ENCODE measurements around the gene SPINK4. TPM values are rescaled to one million over a fixed set of nuclear protein-coding genes. Genes with fewer than 3 reads are reported as not detected.

SPINK4 gene, protein sequence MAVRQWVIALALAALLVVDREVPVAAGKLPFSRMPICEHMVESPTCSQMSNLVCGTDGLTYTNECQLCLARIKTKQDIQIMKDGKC
- not detected for total RNA-seq

DNA sequence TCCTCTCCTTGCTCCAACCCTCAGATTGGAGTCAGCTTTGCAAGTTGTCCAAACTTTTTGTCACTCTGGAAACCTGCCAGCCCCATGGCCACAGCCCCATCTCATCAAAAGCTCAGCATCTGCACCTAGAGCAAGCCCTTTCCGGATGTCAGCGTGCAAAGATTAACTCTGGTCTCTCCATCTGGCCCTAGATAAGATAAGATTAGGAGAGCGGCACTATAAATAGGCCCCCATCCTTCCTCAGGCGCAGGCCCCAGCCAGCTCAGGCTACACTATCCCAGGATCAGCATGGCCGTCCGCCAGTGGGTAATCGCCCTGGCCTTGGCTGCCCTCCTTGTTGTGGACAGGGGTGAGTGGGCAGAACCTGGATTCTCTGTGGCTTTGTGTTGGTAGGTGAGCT is at the start of gene SPINK4:
Gene SPINK4 (plus strand): TSS at position 247 of the 400 bp plus-strand sequence. CDS start 42 bp downstream, at position 289.
- Mint-ChIP-seq H3K9me3 (no peaks in the 10 kb centered on the region), H3K4me1 (ENCODE audit: low read depth) (no peaks in the 10 kb centered on the region), H3K27me3 (no peaks in the 10 kb centered on the region), H3K27ac (no peak within 1 kb of the TSS), H3K4me3 (no peak within 1 kb of the TSS), H3K36me3 (ENCODE audit: low read depth) (no peaks in the 10 kb centered on the region)
- ATAC-seq (peak; percentile 30), DNase-seq (no peak)
- CTCF ChIA-PET: interaction anchor here (0.6 to 3.2 kb wide), 2 partner anchors 14 to 84 kb away, joined by 4 to 14 read pairs; no protein-coding TSS in a partner anchor
- POLR2A ChIA-PET: interaction anchor here (1.0 to 1.5 kb wide), 2 partner anchors 9 to 14 kb away, joined by 3 to 4 read pairs; no protein-coding TSS in a partner anchor
- intact Hi-C loops (cut with micrococcal nuclease): no loop called here
- TF ChIP-seq, protein P1, sequence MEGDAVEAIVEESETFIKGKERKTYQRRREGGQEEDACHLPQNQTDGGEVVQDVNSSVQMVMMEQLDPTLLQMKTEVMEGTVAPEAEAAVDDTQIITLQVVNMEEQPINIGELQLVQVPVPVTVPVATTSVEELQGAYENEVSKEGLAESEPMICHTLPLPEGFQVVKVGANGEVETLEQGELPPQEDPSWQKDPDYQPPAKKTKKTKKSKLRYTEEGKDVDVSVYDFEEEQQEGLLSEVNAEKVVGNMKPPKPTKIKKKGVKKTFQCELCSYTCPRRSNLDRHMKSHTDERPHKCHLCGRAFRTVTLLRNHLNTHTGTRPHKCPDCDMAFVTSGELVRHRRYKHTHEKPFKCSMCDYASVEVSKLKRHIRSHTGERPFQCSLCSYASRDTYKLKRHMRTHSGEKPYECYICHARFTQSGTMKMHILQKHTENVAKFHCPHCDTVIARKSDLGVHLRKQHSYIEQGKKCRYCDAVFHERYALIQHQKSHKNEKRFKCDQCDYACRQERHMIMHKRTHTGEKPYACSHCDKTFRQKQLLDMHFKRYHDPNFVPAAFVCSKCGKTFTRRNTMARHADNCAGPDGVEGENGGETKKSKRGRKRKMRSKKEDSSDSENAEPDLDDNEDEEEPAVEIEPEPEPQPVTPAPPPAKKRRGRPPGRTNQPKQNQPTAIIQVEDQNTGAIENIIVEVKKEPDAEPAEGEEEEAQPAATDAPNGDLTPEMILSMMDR (IDR thresholded peaks at IDR 0.05): no peak

DNA sequence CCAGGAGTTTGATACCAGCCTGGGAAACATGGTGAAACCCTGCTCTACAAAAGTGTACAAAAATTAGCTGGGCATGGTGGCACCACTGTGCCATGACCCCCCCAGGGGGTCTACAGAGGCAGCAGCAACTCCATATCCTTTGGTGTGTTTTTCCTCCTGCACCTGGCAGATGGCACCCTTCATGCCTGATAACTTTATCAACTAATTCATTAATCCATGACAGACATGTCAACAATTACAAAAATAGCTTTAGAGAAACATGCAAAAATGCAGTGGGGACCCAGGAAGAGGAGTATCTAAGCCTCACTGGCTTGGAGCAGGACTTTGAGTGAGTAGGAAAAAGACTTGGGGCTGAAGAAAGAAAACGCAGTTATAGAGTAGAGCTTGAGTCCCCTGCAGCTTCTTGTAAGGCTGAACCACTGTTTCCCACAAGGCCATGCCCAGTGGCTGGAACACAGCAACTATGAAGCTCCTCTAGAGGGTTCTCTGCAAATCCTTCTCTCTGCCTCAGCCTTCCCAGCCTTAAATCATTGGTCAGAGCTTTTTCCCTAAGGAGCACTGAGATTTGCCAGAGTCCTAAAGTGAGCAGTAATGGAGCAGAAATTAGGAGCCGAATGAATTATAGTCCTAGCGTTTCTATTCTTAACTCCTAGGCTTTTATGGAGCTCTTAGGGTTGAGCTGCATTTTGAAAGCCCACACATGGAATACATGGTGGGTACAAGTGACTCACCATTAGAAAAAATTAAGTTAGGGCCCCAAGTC is 47.3 kb upstream of the SPINK4 start:
- ATAC-seq (no peak), DNase-seq (no peak)
- CTCF ChIA-PET: interaction anchor here (1.3 kb wide), 1 partner anchor 8 kb away, joined by 5 read pairs; no protein-coding TSS in a partner anchor
- Mint-ChIP-seq H3K27ac (no peak overlapping the region), H3K36me3 (ENCODE audit: low read depth) (no peaks in the 10 kb centered on the region), H3K27me3 (no peaks in the 10 kb centered on the region), H3K9me3 (no peaks in the 10 kb centered on the region), H3K4me1 (ENCODE audit: low read depth) (no peaks in the 10 kb centered on the region), H3K4me3 (no peak overlapping the region)
- intact Hi-C loops (cut with micrococcal nuclease): no loop called here
- POLR2A ChIA-PET: interaction anchor here (0.6 to 1.4 kb wide), 2 partner anchors 11 to 116 kb away, joined by 3 read pairs; partner anchors contain the start of gene SMU1
- TF ChIP-seq, protein P1 (IDR thresholded peaks at IDR 0.05): no peak

DNA sequence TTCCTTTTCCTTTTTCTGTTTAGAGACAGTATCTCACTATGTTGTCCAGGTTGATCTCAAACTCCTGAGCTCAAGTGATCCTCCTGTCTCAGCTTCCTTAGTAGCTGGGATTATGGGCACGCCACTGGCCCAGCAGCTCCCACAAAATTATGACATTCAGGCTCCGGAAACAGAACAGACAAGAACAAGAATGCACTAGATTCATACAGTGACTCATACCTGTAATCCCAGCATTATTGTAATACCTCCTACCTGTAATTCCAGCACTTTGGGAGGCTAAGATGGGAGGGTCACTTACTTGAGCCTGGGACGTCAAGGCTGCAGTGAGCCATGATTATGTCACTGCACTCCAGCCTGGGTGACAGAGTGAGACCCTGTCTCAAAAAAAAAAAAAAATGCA is 46.1 kb upstream of the SPINK4 start:
- CTCF ChIA-PET: no interaction called here
- intact Hi-C loops (cut with micrococcal nuclease): no loop called here
- Mint-ChIP-seq H3K27ac (no peak overlapping the region), H3K4me3 (no peak overlapping the region), H3K4me1 (ENCODE audit: low read depth) (no peaks in the 10 kb centered on the region), H3K27me3 (no peaks in the 10 kb centered on the region), H3K36me3 (ENCODE audit: low read depth) (no peaks in the 10 kb centered on the region), H3K9me3 (no peaks in the 10 kb centered on the region)
- TF ChIP-seq, protein P1 (IDR thresholded peaks at IDR 0.05): no peak
- ATAC-seq (no peak), DNase-seq (no peak)
- POLR2A ChIA-PET: interaction anchor here (1.4 kb wide), 1 partner anchor 10 kb away, joined by 3 read pairs; no protein-coding TSS in a partner anchor

DNA sequence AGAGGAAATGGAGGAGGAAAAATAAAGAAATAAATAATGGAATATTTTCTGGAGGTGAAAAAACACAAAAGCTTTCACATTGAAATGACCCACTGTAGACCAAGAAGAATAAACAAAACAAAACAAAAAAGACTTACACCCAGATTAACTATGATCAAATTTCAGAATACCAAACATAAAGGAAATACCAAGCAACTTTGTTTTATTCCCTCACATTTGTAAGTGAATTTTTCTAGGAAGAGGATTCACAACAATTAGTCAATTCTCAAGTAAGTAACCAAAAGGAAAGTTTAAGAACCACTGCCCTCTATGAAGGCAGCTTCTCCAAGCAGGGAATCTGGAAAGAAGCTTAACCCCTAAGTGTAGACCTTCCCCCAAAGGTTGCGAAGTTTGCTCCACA is 43.2 kb upstream of the SPINK4 start:
- Mint-ChIP-seq H3K36me3 (ENCODE audit: low read depth) (no peaks in the 10 kb centered on the region), H3K27ac (no peak overlapping the region), H3K27me3 (no peaks in the 10 kb centered on the region), H3K4me1 (ENCODE audit: low read depth) (no peaks in the 10 kb centered on the region), H3K9me3 (no peaks in the 10 kb centered on the region), H3K4me3 (no peak overlapping the region)
- ChIA-PET CTCF (interaction anchor here (0.9 to 1.7 kb wide), 2 partner anchors 18 to 30 kb away, joined by 4 to 5 read pairs; no protein-coding TSS in a partner anchor), POLR2A (no interaction called here)
- no peak for ATAC-seq
- TF ChIP-seq, protein P1 (IDR thresholded peaks at IDR 0.05): no peak
- intact Hi-C loops (cut with micrococcal nuclease): no loop called here
- DNase-seq: no peak
